Neural crest cell (in vitro differentiated cells): ENCODE results near the gene FAM78B. TPM values are rescaled to one million over a fixed set of nuclear protein-coding genes. Genes with fewer than 3 reads are reported as not detected.

Source experiments
- DNase-seq: peaks from one replicate; pipeline ENCODE4 v3.0.0; 2021; ENCODE audit warnings: low read depth, mixed read lengths, low spot score
- H3K27ac Mint-ChIP-seq: one replicate; pipeline ENCODE4 v1.8.0; 2021; ENCODE audit warnings: mild to moderate bottlenecking, mixed read lengths; ENCODE audit not compliant: unreplicated experiment
- H3K27me3 Mint-ChIP-seq: 2 replicates; pipeline ENCODE4 v1.8.0; 2021; ENCODE audit warnings: low read depth, mild to moderate bottlenecking, mixed read lengths
- H3K36me3 Mint-ChIP-seq: 2 replicates; pipeline ENCODE4 v1.8.0; 2021; ENCODE audit warnings: low read depth, mild to moderate bottlenecking, mixed read lengths
- H3K4me1 Mint-ChIP-seq: 2 replicates; pipeline ENCODE4 v1.8.0; 2021; ENCODE audit warnings: mixed read lengths
- H3K4me3 Mint-ChIP-seq: one replicate; pipeline ENCODE4 v1.8.0; 2021; ENCODE audit warnings: mild to moderate bottlenecking, mixed read lengths
- H3K9me3 Mint-ChIP-seq: 2 replicates; pipeline ENCODE4 v1.8.0; 2021; ENCODE audit warnings: mixed read lengths
- total RNA-seq: library from RNA; stranded (reverse); gene quantifications from 2 replicates; pipeline ENCODE4 v1.2.1, GENCODE V29; 2021
- TF ChIP-seq, protein P1 (sequence below): fragments of 200-600 bp; sonication (generic); conservative IDR thresholded peaks from 2 replicates; pipeline ENCODE4 v1.5.0; 2021; ENCODE audit warnings: antibody characterized with exemption, mild to moderate bottlenecking

Gene FAM78B
- total RNA-seq, 1 donor from 2014 or later: 1.5 TPM

DNA sequence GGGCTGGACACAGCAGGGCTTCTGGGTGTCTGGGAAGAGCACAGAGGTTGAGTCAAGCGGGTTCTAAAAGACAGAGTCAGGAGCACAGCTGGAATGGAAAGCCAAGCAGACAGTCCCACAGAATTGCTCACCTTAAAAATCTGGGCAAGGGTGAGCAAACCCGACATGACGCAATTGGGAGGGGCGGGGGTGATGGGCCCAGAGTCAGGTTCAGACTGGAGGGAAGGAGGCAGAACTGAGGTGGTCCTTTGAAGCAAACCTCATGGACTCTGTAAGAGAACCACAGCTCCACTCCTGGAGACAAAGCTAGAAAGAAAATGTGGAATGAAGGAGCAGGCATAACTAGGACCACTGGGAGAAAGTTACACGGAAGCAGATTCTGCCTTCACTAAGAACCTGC, 49.0 kb downstream of the FAM78B start:
- no peaks in the 10 kb centered on the region for H3K36me3 Mint-ChIP-seq
- no peak overlapping the region for H3K4me3 Mint-ChIP-seq
- DNase-seq: no peak
- H3K27me3 Mint-ChIP-seq: peaks cover 9% of the 10 kb centered on the region
- H3K4me1 Mint-ChIP-seq: no peaks in the 10 kb centered on the region
- TF ChIP-seq, protein P1, sequence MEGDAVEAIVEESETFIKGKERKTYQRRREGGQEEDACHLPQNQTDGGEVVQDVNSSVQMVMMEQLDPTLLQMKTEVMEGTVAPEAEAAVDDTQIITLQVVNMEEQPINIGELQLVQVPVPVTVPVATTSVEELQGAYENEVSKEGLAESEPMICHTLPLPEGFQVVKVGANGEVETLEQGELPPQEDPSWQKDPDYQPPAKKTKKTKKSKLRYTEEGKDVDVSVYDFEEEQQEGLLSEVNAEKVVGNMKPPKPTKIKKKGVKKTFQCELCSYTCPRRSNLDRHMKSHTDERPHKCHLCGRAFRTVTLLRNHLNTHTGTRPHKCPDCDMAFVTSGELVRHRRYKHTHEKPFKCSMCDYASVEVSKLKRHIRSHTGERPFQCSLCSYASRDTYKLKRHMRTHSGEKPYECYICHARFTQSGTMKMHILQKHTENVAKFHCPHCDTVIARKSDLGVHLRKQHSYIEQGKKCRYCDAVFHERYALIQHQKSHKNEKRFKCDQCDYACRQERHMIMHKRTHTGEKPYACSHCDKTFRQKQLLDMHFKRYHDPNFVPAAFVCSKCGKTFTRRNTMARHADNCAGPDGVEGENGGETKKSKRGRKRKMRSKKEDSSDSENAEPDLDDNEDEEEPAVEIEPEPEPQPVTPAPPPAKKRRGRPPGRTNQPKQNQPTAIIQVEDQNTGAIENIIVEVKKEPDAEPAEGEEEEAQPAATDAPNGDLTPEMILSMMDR: no peak
- no peaks in the 10 kb centered on the region for H3K9me3 Mint-ChIP-seq
- H3K27ac Mint-ChIP-seq: no peak overlapping the region

DNA sequence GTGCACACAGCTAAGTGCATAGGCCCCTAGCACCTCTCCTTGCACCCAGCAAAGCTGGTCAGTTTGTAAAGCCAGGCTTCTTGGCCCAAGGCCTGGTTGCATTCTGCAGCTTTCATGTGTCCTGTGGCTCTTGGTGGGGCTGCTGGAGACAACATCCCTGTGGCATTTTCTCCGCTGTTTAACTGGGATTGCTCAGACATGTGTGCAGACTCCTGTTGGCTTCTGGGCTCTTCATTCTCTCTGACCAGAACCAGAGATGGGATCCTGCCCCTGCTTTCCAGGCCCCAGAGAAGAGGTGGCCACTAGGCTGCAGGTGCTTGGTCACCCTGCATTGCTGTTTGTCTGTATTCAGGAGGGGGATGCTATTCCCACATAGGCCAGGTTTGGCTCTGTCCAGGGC, 50.8 kb downstream of the FAM78B start:
- no peaks in the 10 kb centered on the region for H3K4me1 Mint-ChIP-seq
- peaks cover 7% of the 10 kb centered on the region for H3K27me3 Mint-ChIP-seq
- H3K4me3 Mint-ChIP-seq: no peak overlapping the region
- H3K27ac Mint-ChIP-seq: no peak overlapping the region
- TF ChIP-seq, protein P1: no peak
- H3K36me3 Mint-ChIP-seq: no peaks in the 10 kb centered on the region
- no peaks in the 10 kb centered on the region for H3K9me3 Mint-ChIP-seq
- DNase-seq: no peak

DNA sequence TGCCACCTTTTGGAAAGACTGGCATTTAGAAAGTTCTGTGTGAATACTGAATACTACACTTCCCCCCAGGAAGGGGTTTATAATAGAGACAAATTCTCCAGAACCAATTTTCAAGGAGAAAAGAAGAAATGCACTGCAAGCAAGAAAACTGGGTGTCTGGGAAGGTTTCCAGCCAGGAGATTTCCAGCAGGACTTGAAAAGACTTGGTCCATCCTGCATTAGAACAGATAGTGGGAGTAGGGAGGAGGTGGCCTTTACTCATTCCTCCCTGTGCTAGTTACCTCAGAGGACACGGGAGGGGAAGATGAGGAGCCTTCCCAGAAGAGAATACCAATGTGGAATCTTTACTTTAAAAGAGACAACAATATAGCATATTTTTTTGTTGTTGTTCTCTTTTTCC, 52.4 kb downstream of the FAM78B start:
- DNase-seq: no peak
- TF ChIP-seq, protein P1: no peak
- Mint-ChIP-seq H3K4me1 (no peaks in the 10 kb centered on the region), H3K27me3 (peaks cover 5% of the 10 kb centered on the region), H3K27ac (no peak overlapping the region), H3K4me3 (no peak overlapping the region), H3K9me3 (peaks cover under 1% of the 10 kb centered on the region), H3K36me3 (no peaks in the 10 kb centered on the region)

DNA sequence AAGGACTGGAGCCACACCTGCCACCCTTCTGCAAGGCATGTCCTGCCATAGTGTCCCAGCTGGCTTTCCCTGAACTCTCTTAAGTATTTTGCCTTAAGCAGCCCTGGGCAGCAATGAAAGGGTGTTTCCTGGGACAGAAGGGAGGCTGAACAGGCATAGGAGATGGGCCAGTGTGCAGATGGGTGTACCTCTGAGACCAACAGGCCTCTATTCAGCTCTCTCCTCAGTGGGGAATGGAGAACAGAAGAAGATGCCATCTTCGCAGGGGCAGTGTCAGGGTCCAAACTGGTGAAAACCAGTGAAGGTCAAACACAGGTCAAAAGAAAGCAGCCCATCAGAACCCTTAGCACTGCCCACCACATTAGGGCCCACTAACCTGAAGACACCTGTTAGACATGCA, 53.2 kb downstream of the FAM78B start:
- Mint-ChIP-seq H3K4me1 (no peaks in the 10 kb centered on the region), H3K27ac (no peak overlapping the region), H3K9me3 (peaks cover 2% of the 10 kb centered on the region), H3K4me3 (no peak overlapping the region), H3K36me3 (no peaks in the 10 kb centered on the region), H3K27me3 (peaks cover 13% of the 10 kb centered on the region)
- TF ChIP-seq, protein P1: no peak
- no peak for DNase-seq

DNA sequence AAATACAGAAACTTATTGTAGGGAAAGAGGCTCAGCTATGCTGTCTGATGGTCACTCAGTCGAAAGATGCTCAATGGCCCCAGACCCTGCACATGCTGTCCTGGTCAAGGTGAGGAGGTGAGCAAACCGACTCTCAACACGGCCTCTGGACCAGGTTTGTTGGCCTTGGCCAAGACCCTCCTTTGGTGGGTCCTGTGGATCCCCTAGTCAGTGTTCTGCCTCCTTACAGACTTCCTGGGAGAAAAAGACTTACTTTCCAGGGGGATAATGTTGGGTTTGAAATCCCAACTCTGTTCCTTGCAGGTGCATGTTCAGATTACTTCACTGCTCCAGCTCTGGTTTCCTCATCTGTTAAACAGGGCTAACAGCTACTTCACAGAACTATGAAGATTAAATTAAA, 53.8 kb downstream of the FAM78B start:
- no peak overlapping the region for H3K4me3 Mint-ChIP-seq
- H3K4me1 Mint-ChIP-seq: no peaks in the 10 kb centered on the region
- H3K27ac Mint-ChIP-seq: no peak overlapping the region
- no peak for DNase-seq
- H3K36me3 Mint-ChIP-seq: no peaks in the 10 kb centered on the region
- peaks cover 17% of the 10 kb centered on the region for H3K27me3 Mint-ChIP-seq
- TF ChIP-seq, protein P1: no peak
- peaks cover 2% of the 10 kb centered on the region for H3K9me3 Mint-ChIP-seq

DNA sequence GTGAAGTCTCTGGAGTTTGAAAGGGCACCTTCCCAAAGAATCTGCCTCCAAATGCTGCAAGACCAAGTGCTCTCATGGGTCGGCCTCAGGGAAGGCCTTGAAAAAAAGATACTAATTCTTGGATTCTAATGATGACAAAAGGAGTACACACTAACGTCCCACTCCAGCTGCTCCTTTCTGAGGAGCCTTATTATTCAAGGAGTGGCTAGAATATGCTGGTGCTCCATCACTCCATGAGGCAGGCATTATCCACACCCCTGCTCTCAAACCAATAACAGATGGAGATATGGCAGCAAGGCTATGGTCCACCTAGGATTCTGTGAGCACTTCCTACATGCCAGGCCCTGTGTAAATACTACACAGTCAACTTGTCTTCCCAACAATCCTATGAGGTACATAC, 54.4 kb downstream of the FAM78B start:
- no peak for DNase-seq
- H3K4me1 Mint-ChIP-seq: no peaks in the 10 kb centered on the region
- peaks cover 19% of the 10 kb centered on the region for H3K27me3 Mint-ChIP-seq
- H3K36me3 Mint-ChIP-seq: no peaks in the 10 kb centered on the region
- peaks cover 2% of the 10 kb centered on the region for H3K9me3 Mint-ChIP-seq
- no peak overlapping the region for H3K27ac Mint-ChIP-seq
- no peak overlapping the region for H3K4me3 Mint-ChIP-seq
- TF ChIP-seq, protein P1: no peak
